ENCODE results near the gene GDF2. TPM values are rescaled to one million over a fixed set of nuclear protein-coding genes. Genes with fewer than 3 reads are reported as not detected.

The GDF2 gene
- total RNA-seq, 1 experiment from 2014 or later: not detected

DNA sequence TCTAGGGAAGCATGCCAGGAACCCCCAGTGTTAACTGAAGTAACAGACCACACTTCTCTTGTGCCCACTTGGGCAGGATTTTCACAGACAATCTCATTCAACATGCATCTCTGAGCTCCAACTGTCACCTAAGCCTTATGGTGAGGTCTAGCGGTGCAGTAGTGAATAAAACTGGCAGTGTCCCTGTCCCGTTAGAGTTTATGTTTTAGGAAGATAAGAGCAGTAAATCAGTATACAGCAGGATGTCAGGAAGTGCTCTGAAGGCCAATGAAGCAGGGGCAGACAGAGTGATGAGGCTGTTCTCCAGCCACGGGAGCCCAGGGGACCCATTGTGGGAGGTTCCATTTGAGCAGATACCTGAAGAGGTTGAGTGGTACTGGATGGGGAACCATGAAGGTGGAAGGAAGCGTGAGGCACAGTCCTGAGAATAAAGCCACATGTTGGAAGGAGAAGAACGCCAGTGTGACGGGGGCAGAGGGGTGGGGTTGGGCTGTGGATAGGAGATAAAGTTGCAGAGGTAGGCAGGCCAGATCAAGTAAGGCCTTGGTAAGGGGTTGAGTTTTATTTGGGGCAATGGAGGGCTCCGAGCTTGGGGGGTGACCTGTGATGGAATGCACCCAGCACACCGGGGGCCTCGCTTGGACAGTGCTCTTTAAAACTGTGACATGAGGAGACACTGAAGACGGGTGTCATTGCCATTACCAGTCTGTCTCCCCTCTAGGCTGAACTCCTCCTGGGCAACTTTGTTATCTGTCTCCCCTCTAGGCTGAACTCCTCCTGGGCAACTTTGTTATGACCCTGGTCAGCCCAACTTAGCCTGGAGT lies 15.7 kb upstream of the GDF2 start:
- DNase-seq (ENCODE audit: low spot score): no peak
- Histone ChIP-seq H3K27me3 (replicated peaks; ENCODE audit: insufficient read depth, low read depth, low read length, poor library complexity) (peaks cover 10% of the 10 kb centered on the region), H3K27ac (ENCODE audit: low read depth, low read length, poor library complexity, severe bottlenecking) (no peak overlapping the region), H3K4me1 (ENCODE audit: insufficient read depth, low read length, poor library complexity, severe bottlenecking) (no peaks in the 10 kb centered on the region), H3K36me3 (ENCODE audit: insufficient read depth, low read length, poor library complexity, severe bottlenecking) (no peaks in the 10 kb centered on the region), H3K4me3 (ENCODE audit: low read depth, low read length, poor library complexity, severe bottlenecking) (no peak overlapping the region), H3K9me3 (ENCODE audit: low read depth, low read length, poor library complexity, severe bottlenecking) (no peaks in the 10 kb centered on the region)
- TF ChIP-seq, protein P1, sequence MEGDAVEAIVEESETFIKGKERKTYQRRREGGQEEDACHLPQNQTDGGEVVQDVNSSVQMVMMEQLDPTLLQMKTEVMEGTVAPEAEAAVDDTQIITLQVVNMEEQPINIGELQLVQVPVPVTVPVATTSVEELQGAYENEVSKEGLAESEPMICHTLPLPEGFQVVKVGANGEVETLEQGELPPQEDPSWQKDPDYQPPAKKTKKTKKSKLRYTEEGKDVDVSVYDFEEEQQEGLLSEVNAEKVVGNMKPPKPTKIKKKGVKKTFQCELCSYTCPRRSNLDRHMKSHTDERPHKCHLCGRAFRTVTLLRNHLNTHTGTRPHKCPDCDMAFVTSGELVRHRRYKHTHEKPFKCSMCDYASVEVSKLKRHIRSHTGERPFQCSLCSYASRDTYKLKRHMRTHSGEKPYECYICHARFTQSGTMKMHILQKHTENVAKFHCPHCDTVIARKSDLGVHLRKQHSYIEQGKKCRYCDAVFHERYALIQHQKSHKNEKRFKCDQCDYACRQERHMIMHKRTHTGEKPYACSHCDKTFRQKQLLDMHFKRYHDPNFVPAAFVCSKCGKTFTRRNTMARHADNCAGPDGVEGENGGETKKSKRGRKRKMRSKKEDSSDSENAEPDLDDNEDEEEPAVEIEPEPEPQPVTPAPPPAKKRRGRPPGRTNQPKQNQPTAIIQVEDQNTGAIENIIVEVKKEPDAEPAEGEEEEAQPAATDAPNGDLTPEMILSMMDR (conservative IDR thresholded peaks at IDR 0.05; ENCODE audit: low read depth, low read length): no peak
- TF ChIP-seq EZH2 (IDR thresholded peaks at IDR 0.05; ENCODE audit: borderline replicate concordance, low read depth, low read length, poor library complexity, severe bottlenecking): no peak
- POLR2A ChIA-PET (ENCODE audit: low non-redundant PET): no interaction called here
- CTCF ChIA-PET: no interaction called here
- intact Hi-C loops (cut with micrococcal nuclease; ENCODE audit: unreplicated experiment): no loop called here
- BruUV-seq (replicated peaks): no TSS peak

DNA sequence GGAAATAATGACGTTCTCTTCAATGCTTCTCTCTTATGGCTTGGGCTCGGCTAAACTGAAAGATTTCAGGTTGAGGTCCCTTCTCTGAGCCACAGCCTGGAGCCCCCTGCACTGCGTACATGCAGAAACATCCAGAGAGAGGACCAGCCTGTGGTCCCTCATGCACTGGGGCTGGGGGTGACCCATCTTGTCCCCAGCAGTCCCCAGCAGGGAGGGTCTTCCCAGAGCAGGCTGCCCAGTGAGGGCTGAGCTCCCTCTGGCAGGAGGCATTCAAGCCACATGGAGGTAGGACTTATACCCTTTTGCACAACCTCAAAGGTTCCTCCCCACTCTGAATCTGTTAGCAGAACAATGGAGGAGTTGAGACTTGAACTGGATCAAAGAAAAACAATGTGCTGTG lies 14.9 kb upstream of the GDF2 start:
- CTCF ChIA-PET: no interaction called here
- TF ChIP-seq, protein P1 (conservative IDR thresholded peaks at IDR 0.05; ENCODE audit: low read depth, low read length): no peak
- no peak for TF ChIP-seq EZH2 (IDR thresholded peaks at IDR 0.05; ENCODE audit: borderline replicate concordance, low read depth, low read length, poor library complexity, severe bottlenecking)
- Histone ChIP-seq H3K27ac (ENCODE audit: low read depth, low read length, poor library complexity, severe bottlenecking) (no peak overlapping the region), H3K27me3 (replicated peaks; ENCODE audit: insufficient read depth, low read depth, low read length, poor library complexity) (peaks cover 3% of the 10 kb centered on the region), H3K4me1 (ENCODE audit: insufficient read depth, low read length, poor library complexity, severe bottlenecking) (no peaks in the 10 kb centered on the region), H3K9me3 (ENCODE audit: low read depth, low read length, poor library complexity, severe bottlenecking) (no peaks in the 10 kb centered on the region), H3K4me3 (ENCODE audit: low read depth, low read length, poor library complexity, severe bottlenecking) (no peak overlapping the region), H3K36me3 (ENCODE audit: insufficient read depth, low read length, poor library complexity, severe bottlenecking) (no peaks in the 10 kb centered on the region)
- no TSS peak for BruUV-seq (replicated peaks)
- DNase-seq (ENCODE audit: low spot score): no peak
- intact Hi-C loops (cut with micrococcal nuclease; ENCODE audit: unreplicated experiment): no loop called here
- POLR2A ChIA-PET (ENCODE audit: low non-redundant PET): no interaction called here

DNA sequence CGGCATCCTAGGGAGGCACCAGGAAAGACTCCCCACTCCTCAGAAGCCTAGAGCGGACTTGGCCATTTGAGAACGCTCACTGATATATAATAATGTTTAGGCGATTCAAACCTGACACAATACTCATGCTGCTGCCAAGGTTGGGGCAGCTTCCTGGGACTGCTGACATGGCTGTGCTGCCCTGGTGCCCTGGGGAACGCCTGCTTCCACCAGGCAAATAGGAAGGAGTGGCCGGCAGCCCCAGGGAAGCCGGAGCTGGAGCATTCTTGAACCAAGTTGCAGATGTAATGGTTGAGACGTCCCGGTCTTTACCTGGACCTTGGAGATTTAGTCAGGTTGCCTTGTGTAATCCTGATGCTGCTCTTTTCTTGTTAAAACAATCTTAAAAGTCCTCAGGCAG lies 13.5 kb upstream of the GDF2 start:
- no peak for TF ChIP-seq EZH2 (IDR thresholded peaks at IDR 0.05; ENCODE audit: borderline replicate concordance, low read depth, low read length, poor library complexity, severe bottlenecking)
- TF ChIP-seq, protein P1 (conservative IDR thresholded peaks at IDR 0.05; ENCODE audit: low read depth, low read length): no peak
- no peaks in the 10 kb centered on the region for H3K9me3 ChIP-seq (ENCODE audit: low read depth, low read length, poor library complexity, severe bottlenecking)
- ChIA-PET CTCF (no interaction called here), POLR2A (ENCODE audit: low non-redundant PET) (no interaction called here)
- intact Hi-C loops (cut with micrococcal nuclease; ENCODE audit: unreplicated experiment): no loop called here
- no peaks in the 10 kb centered on the region for H3K4me1 ChIP-seq (ENCODE audit: insufficient read depth, low read length, poor library complexity, severe bottlenecking)
- H3K4me3 ChIP-seq (ENCODE audit: low read depth, low read length, poor library complexity, severe bottlenecking): no peak overlapping the region
- H3K27me3 ChIP-seq (replicated peaks; ENCODE audit: insufficient read depth, low read depth, low read length, poor library complexity): no peaks in the 10 kb centered on the region
- no peak for DNase-seq (ENCODE audit: low spot score)
- no peaks in the 10 kb centered on the region for H3K36me3 ChIP-seq (ENCODE audit: insufficient read depth, low read length, poor library complexity, severe bottlenecking)
- no peak overlapping the region for H3K27ac ChIP-seq (ENCODE audit: low read depth, low read length, poor library complexity, severe bottlenecking)
- BruUV-seq (replicated peaks): no TSS peak
